B cell (primary cell): Measurements from ENCODE around the gene DENND2A.

Source experiments
- CTCF ChIP-seq: fragments of 200-600 bp; IDR thresholded peaks from one replicate; pipeline ENCODE4 v1.8.0; 2022; ENCODE audit warnings: antibody characterized with exemption, mild to moderate bottlenecking
- EZH2 ChIP-seq: IDR thresholded peaks from 2 replicates; pipeline ENCODE4 v1.6.1; 2012; ENCODE audit warnings: borderline replicate concordance, low read depth, mild to moderate bottlenecking, moderate library complexity, low read length; ENCODE audit not compliant: insufficient read depth, poor library complexity, severe bottlenecking

- TF ChIP-seq EZH2, result peak; percentile 60
- TF ChIP-seq CTCF, result no peak
Measured at GRCh38 chr7:140640727-140641523, at the start of gene DENND2A.
